ENCODE measurements around the gene PYHIN1.

The PYHIN1 gene

DNA sequence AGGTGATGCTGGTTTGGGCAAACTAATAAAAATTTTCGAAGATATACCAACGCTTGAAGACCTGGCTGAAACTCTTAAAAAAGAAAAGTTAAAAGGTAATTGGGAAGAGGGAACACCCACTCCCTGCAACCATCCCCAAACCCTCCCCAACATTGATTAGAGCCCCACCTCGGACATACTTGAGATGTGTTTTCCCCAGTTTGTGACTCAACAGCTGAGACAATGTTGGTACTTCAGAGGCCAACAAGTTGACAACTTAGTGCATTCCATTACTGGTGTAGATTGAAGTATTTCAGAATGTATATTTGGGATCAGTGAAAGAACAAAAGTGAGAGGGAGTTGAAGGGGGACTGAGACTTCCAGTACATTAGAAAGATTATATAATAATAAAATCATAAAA lies 83.5 kb downstream of the PYHIN1 start:
- peak; percentile 85 for DNase-seq (ENCODE audit: low spot score)

- DNase-seq (ENCODE audit: low spot score) = peak; percentile 99
Measured at GRCh38 chr1:159015440-159015909, 84.1 kb downstream of the PYHIN1 start.

GRCh38 chr1:159023723-159024122 lies 92.4 kb downstream of the PYHIN1 start:
- no peak for DNase-seq (ENCODE audit: low spot score)

- DNase-seq (ENCODE audit: low spot score) = no peak
Measured at GRCh38 chr1:159025043-159025442, 93.7 kb downstream of the PYHIN1 start.

Measured in RKO (cell line).